Measurements from ENCODE around the gene AGPAT3.

DNA sequence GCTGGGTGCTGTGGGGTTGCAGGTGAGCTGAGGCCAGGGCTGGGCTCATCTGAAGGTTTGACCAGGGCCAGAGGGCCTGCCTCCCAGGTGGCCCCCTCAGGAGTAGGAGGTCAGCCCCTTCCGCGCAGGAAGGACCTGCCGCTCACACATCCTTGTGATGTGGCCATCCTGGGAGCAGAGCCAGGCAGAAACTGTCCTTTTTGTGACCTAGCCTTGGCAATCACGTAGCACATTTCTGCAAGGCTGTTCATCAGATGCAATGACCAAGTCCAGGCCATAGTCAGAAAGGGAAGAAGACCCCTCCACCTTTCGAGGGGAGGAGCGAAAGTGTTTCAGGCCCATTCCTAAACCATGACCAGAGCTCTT lies 91.6 kb downstream of the AGPAT3 start:
- TF ChIP-seq, protein P1, sequence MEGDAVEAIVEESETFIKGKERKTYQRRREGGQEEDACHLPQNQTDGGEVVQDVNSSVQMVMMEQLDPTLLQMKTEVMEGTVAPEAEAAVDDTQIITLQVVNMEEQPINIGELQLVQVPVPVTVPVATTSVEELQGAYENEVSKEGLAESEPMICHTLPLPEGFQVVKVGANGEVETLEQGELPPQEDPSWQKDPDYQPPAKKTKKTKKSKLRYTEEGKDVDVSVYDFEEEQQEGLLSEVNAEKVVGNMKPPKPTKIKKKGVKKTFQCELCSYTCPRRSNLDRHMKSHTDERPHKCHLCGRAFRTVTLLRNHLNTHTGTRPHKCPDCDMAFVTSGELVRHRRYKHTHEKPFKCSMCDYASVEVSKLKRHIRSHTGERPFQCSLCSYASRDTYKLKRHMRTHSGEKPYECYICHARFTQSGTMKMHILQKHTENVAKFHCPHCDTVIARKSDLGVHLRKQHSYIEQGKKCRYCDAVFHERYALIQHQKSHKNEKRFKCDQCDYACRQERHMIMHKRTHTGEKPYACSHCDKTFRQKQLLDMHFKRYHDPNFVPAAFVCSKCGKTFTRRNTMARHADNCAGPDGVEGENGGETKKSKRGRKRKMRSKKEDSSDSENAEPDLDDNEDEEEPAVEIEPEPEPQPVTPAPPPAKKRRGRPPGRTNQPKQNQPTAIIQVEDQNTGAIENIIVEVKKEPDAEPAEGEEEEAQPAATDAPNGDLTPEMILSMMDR (IDR thresholded peaks at IDR 0.05): no peak
- TF ChIP-seq POLR2A (IDR thresholded peaks at IDR 0.05): no peak
